Tongue (tissue), 2 donors: ENCODE results near the gene DLX1. TPM values are rescaled to one million over a fixed set of nuclear protein-coding genes. Genes with fewer than 3 reads are reported as not detected.
"Not testable (repeated sequence)": the region's sequence is repeated elsewhere in the genome, so short reads cannot be mapped to it uniquely, and the experiment has no call there.

Source experiments
- DNase-seq: peaks from one replicate; pipeline ENCODE4 v3.0.0-alpha.2; 2015
- total RNA-seq: library from RNA; depleted of rRNA; stranded (reverse); fragments of >200 nt; gene quantifications from one replicate; pipeline ENCODE4 v1.2.3, GENCODE V29; 2014

The DLX1 gene
- 2.4 TPM for total RNA-seq

DNA sequence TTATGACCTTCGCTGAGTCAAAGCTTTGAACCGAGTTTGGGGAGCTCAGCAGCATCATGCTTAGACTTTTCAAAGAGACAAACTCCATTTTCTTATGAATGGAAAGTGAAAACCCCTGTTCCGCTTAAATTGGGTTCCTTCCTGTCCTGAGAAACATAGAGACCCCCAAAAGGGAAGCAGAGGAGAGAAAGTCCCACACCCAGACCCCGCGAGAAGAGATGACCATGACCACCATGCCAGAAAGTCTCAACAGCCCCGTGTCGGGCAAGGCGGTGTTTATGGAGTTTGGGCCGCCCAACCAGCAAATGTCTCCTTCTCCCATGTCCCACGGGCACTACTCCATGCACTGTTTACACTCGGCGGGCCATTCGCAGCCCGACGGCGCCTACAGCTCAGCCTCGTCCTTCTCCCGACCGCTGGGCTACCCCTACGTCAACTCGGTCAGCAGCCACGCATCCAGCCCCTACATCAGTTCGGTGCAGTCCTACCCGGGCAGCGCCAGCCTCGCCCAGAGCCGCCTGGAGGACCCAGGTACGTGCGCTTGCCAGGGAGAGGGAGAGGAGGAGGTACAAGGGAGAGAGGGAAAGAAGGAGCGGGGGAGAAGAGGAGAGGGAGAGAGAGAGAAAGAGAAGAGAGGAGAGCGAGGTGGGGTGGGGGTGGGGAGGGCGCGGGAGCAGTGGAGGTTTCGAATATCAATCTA lies at the start of gene DLX1:
Gene DLX1, plus strand, starts transcription at position 48 of the 700 bp plus-strand sequence. Its CDS starts 171 bp downstream, at position 219.
- DNase-seq, result no peak

DNA sequence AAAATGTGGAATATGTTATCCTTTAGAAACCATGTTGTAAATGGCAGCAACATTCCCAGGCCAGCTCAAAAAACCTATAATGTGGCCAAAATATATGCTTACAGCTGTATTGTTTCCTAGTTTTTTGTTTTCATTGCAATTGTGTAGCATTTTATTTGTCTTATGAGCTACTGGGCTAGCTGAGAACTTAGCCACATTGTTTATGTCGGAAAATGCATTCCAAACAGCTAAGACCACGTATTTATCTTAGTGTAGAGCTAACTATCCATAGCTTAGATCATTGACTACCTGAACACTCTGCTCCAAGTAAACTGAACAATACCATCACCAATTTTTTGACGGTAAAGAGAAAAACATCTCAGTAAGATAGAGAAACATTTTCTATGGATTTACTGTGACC lies 47.2 kb upstream of the DLX1 start:
- DNase-seq, result no peak

DNA sequence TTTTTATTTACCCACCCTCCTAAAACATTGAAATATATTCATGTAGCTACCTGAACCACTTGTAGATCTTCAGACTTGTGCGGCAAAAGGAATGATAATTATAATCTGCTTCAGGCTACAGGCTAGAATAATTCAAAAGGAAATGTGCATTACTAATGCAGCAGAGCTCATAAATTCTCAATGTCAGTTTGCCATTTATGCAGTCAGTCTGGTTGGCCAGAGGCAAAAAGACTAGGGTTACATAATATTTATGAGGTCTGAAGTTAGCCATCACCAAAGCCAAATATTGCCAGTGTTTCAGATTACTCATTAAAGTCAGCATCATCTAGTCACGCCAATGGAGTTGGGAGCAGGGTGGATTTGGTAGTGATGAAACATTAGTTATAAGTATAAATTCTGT lies 46.7 kb upstream of the DLX1 start:
- DNase-seq, result no peak

DNA sequence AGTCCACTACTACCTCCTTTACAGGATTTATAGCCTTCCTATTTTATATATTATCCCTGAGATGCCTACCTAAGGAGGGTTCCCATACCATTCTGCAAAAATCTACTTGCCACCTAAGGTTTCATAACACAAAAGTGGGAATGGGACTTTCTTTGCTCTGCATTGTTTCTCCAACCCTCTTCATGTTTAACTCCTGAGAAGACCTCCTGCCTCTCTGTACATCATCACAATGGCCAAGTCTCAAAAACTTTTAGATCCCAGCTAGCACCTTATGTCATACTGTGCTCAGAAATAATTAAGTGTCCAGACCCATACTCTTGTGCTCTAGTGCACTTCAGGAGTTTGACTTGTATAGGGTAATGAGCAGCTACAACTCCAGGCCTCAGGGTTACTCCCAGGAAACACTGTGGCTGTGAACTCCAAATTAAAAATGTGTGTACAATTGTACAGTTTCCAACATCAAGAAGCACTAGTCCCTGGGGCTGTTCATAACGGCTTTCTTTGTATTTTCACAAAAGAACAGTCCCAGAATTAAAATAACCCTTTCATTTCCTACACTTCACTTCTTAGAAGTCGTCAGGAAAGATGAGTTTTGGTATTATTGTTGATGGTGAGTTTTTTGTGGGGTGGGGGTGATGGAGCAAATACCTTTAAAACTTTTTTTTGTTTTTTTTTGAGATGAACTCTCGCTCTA lies 46.1 kb upstream of the DLX1 start:
- no peak for DNase-seq

DNA sequence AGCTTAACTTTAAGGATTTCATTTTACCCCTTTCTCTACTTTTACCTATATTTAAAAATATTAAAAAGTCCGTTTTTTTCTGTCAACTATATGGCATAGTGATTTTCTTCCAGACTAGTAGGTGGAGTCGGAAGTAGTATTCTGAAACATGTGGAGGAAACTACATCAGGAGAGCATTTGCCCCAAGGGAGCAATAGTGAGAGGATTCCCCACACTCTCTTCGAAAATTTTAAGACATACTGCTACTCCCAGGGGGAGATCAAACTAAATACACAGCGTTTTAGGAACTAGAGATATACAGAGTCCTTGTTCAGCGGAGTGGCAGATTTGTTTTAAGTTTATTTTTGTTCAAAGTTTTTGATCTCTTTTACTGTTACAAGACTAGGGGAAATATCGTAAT lies 45.0 kb upstream of the DLX1 start:
- DNase-seq, result no peak

DNA sequence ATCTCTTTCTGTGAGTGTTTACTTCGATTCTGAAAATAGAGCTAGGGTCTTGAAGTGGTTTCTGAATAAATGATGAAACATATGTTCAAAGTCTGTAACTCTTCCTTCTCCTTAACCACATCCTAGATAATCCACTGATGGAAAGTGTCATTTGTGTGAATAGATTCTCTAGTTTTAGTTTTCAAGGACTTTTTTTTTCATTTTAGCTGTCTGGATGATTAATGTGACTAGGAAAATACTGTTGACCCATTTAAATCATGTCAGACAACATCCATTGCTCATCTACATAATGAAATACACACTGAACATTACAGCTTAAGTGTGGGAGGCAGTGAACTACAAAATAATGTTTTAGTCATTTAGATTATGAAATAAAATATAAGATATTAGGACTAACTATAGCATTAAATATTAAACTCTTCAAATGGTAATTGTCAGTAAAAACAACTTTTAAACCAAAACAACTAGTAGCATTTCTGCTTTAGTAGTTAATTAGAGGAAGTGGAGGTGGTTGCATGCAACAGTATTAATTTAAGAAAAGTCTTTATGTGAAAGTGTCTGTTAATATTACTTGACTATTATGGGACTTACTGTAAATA lies 39.1 kb upstream of the DLX1 start:
- DNase-seq, result no peak

DNA sequence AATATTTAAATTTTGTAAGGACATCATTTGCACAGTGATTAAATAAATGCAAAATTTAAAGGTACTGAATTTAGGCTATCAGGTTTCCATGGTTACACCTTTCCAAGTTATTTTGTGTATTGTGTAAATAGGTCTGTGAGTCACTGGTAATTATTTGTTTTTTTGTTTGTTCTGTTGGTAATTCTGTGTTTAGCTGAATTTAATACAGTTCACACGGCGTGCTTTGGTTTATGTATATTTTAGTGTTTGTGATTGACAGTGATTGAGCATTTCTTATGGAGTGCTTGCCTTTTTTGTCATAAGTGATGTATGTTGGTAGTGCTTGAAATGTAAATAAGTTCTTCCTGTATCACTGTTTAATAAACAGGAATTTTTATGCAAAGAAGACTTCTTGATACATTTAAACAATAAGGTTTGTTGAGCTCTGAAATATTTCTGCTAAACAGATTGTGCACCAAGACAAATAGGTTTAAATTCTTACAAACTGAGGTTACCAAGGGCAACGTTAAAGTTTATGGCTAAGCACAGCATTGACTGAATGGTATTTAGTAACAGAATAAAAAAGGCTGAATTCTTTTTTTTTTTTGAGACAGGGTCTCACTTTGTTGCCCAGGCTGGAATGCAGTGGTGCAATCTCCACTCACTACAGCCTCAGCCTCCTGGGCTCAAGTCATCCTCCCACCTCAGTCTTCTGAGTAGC lies 38.3 kb upstream of the DLX1 start:
- no peak for DNase-seq

DNA sequence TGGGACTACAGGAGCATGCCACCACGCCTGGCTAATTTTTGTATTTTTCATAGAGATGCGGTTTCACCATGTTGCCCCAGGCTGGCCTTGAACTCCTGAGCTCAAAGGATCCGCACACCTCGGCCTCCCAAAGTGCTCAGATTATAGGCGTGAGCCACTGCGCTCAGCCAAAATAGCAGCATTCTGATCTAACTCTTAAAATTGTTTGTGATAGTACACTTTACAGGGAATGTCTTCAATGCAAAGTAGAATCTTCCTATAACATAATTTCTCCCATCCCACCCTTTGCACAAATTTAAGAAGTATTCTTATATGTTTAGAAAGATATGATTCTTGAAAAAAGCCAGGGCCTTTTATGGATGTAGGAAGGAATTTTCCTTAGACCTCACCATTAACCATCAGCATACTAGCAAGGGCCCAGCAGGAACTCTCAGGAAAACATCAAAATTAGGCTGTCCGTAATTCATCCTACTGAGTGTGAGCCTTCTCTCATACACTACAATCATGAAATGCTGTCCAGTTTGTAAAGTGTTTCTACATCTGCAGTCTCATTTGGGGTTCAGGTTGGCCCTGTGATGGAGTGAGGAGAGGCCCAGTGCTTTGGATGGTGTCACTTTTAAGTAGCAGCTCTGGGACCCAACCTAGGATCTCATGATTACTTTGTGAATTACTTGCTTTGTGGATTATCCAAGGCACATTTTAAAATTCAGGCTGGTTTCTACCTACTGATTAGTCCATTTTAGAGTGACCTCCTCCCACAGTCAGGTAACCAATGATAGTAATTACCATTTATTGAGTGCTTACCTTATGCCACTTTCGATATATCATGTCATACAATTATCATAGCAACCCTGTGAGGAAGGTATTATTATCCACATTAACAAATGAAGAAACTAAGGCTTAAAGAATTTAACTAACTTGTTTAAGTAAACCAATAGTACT lies 37.5 kb upstream of the DLX1 start:
- no peak for DNase-seq

DNA sequence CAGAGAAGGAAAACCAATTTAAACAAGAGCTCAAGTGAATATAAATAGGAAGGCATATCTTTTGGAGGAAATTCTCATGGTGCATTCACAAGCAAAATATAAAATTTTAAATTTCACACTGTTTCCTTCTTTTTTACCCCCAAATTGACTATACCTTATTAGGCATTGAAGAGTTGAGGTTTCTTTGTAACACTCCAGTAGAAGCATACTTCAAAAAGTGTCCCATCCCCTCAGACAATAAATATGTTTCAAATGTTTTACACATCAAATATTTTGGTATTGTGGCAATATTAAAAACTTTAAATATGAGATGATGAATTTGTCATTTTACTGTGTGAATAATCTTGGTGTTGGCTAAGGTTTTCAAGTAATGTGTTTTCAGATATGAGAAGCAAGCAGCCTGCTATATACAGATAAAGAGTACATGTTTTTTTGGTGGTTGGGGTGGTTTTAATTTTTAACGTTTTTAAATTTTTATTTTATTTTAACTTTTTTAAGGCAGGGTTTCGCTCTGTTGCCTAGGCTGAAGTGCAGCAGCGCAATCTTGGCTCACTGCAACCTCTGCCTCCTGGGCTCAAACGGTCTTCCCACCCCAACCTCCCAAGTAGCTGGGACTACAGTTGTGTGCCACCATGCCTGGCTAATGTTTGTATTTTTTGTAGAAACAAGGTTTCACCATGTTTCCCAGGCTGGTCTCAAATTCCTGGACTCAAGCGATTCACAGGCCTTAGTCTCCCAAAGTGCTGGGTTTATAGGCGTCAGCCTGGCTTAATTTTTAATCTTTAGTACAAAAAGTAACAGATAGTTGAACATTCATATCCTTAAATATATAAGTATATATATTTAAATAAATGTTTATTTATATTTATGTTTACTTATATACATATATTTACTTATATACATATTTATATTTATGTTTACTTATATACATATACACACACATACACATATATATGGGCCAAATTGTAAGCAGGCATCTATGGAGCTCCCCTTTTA lies 36.5 kb upstream of the DLX1 start:
- no peak for DNase-seq

DNA sequence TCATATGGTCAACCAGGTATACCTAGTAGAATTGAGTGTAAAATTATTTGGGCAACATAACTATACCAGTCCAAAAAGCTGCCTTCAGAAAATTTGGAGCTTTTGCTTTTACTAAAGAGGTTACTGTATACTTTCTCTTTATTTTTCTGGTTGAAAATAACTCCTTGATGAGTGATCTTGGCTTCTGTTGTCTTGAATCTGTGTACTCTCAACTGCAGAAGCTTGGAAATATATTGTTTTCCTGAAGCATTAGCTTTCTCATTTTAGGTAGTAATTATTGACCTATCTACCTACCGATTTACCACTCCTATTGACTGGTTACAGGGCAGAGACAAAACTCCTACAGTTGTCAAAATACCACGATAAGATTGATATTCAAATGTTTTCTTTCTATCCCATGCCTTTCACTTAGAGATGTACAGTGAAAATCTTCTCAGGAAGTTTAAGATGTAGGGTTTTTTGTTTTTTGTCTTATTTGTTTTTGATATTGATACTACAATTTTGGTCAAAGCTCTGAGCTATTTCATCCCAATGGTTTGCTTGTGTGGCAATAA lies 35.7 kb upstream of the DLX1 start:
- DNase-seq, result no peak

DNA sequence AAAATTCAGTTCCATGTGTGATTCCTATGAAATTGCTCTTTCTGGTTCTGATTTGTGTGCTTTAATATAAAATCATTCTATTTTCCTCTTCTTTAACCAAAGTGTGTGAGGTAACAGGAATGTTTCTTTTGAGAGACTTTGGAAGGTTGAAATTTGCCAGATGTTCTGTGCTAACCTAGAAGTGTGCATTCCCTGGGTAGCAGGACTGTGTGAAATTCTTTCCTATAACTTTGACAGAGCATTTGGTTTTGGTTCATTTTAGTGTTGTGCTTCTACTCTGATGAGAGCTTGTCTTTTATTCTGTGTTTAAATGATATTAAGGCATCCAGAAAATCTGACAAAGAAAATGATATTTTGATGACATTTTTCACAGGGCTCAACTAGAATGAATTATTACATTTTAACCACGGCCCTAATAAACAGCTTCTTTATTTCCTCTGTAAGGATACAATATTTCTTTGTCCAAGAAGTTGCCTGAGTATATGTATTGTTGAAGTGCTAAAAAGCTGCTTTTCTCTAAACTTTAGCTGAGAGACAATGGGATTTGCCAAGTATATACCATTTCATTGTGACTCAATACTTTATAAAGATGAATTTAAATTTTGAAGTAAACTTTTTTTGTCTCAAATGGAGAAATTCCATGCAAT lies 34.7 kb upstream of the DLX1 start:
- DNase-seq, result peak; percentile 74

DNA sequence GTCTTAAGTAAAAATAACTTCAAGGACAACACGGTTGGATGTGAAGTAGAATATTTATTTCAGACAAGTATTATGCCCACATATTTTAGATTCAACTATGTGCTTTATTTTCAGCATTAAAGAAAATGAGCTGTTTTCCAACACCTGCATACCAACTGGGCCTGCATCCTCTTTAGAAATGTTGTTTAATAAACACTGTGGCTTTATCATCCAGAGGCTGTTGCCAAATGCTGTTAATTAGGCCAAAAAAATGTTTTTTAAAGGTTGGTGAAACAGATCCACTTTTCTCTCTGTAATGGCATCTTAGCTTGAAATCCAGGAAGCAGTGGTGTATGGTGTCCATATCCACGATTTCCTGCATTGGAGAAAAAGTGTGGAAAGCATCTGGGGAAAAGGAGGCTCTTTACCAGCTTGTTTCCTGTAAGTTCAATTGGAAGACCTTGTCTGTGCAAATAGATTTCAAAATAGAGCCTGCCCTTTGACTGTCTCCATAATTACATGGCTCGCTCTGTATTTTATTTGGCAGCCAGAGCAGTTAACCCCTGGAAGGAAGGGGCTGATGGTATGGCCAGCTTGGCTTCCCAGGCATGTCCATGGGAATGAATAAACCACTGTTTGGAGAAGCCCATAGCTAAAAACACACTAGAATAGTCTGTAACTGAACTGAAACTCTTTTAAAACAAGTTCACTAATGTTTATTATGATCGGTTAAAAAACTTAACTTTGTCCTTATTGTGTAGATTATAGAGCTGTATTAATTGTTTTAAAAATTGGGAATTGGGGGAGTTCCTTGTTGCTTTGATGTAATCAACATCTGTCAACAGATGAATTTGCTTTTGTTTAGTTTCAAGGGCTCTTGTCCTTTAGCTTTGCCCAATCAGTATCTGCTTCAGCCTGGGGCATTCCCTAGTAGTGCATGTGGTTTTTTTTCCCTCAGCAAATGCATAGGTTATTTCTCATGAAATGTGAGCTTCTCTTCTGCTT lies 33.0 kb upstream of the DLX1 start:
- DNase-seq, result peak; percentile 50

DNA sequence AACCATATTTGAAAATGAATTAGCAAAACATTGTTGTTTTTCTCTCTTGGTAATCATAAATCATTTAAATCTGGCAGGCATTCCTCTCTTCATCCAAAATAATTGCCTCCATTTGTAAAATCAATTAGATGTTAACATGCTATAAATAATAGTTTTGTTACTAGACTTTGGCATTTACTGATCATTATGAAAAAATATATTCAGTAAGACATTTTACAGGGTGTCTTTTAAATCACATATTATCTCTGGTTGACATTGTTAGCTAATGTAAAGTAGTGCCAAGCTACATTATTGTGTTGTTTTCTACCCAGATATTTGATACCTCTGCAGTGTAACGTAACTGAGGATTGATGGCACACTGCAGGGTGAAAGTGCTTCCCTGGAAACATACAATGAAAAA lies 31.8 kb upstream of the DLX1 start:
- DNase-seq, result no peak

DNA sequence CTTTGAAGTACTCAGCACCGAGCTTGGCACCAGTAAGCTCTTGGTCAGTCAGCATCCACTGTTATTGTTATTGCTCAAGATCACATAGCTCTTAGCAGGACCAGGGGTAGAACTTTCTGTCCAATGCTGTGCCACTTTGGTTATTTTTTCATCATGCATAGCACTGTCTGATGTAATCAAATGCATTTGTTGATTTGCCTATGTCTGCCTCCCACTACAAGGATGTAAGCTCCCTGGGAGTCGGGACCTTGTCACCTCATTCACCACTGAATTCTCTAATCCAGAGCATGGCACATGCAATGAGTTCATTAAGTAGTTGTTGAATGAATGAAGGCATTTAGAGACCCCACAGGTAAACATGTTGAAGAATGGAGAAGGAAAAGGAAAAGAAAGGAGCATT lies 29.0 kb upstream of the DLX1 start:
- DNase-seq, result no peak

DNA sequence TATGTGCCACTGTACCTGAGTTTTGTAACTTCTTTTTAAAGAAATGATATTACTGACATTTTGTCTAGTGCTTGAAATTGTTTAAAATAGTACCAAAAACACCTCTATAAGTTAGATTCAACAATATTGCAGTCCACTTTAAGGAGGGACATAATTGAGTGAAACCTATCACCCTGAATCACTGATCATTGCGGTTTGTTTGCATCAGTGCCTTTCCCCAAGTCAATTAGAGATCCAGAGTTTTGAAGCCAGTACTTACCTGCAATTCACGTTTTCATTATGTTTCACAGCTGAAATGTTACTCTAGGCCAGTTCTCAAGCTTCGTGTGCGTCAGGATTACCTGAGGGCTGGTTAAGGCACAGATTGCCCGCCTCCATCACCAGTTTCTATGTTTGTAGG lies 26.6 kb upstream of the DLX1 start:
- DNase-seq, result no peak

DNA sequence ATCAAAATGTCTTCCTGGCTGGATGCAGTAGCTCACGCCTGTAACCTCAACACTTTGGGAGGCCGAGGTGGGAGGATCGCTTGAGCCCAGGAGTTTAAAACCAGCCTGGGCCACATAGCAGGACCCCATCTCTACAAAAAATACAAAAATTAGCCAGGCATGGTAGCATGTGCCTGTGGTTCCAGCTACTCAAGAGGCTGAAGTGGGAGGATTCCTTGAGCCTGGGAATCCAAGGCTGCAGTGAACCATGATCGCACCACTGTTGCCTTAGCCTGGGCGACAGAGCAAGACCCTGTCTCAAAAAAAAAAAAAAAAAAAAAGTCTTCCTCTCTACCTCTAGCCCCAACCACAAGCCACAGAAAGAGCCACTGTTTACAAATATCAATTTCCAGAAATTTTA lies 25.2 kb upstream of the DLX1 start:
- not testable (repeated sequence) for DNase-seq

DNA sequence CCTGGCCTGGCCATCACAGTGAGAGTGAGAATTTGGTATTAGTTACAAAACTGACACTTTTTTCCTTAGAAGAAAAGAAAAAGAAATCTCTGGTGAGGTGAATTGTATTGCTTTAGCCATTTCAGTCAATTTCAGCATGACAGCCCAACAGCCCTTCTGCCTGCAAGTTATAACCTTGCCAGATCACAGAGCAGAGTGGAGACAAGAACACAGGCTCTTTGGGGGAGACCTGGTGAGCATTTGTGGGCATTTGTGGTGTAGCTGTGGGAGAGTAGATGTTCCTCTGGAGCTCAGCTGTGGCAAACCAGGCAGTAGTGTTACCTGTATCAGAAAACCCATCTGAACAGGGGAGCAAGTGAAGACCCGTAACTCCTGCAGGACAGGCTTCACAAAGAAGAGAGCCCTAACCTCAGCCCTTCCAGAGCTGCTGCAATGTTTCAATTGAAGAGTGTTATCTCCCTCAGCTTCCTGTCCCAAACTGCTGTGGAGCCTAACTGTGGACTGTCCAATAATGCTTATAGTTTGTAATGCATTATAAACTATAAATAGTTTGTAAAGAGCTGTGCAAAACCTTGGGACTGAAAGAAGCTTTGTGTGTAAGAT lies 22.8 kb upstream of the DLX1 start:
- DNase-seq, result no peak

DNA sequence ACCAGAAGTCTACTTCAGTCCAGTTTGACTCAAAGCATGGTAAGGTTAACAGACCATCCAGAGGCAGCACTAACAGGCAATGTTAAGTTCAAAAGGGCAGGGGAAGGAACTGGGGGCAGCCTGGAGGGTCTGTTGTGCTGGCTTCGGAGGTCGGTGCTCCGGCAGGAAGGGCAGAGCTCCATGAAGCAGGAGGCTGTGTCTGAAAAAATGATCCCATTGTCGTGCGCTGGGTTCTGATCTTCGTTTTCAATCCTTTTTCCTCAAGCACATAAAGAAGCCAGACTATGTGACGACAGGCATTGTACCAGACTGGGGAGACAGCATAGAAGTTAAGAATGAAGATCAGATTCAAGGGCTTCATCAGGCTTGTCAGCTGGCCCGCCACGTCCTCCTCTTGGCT lies 21.9 kb upstream of the DLX1 start:
- no peak for DNase-seq
